ENCODE results near the gene R3HDM4. TPM values are rescaled to one million over a fixed set of nuclear protein-coding genes. Genes with fewer than 3 reads are reported as not detected.

The R3HDM4 gene
- total and polyA plus RNA-seq, 9 of the 15 experiments (the other 6 are each of a cell fraction or from before 2014, with no cell fraction given): 3.2 to 154 (median 59.0) TPM

GRCh38 chr19:958967-959855 lies 46.2 kb upstream of the R3HDM4 start (continued):
- TF ChIP-seq CREB1 (IDR thresholded peaks at IDR 0.05): peak; percentile 79
- TF ChIP-seq CREB1 (CRISPR knock-in tag; IDR thresholded peaks at IDR 0.05): peak; percentile 67; the same call in 1 of the 2 replicates
- TF ChIP-seq ELF4 (CRISPR knock-in tag; IDR thresholded peaks at IDR 0.05): 0 out of 2 replicates have a peak, but pooled peaks have one; percentile 32
- TF ChIP-seq XRCC4 (IDR thresholded peaks at IDR 0.05; ENCODE audit: extremely low read depth, insufficient read depth, insufficient read length): no peak
- no peak for TF ChIP-seq ZNF584 (CRISPR knock-in tag; IDR thresholded peaks at IDR 0.05; ENCODE audit: low read depth)
- TF ChIP-seq ATF6 (CRISPR knock-in tag; IDR thresholded peaks at IDR 0.05): no peak
- no peak for TF ChIP-seq CTCF (IDR thresholded peaks at IDR 0.05 in 2 of 3, conservative IDR thresholded peaks at IDR 0.05 in 1 of 3; ENCODE audit: insufficient read depth in 2 of 3, low read depth in 1 of 3, low read length in 3 of 3)
- TF ChIP-seq CUX1 (CRISPR knock-in tag; IDR thresholded peaks at IDR 0.05): no peak
- TF ChIP-seq PHB (CRISPR knock-in tag; IDR thresholded peaks at IDR 0.05): no peak
- TF ChIP-seq CREBBP (IDR thresholded peaks at IDR 0.05; ENCODE audit: low read depth, low read length): no peak
- TF ChIP-seq SMARCC2 (IDR thresholded peaks at IDR 0.05; ENCODE audit: low read depth): peak; percentile 62; the same call in 1 of the 2 replicates
- 0 out of 2 replicates have a peak, but pooled peaks have one; percentile 22 for TF ChIP-seq MTA2 (IDR thresholded peaks at IDR 0.05; ENCODE audit: low read depth)
- no peak for TF ChIP-seq NFATC3 (IDR thresholded peaks at IDR 0.05)
- peak; percentile 82 for TF ChIP-seq SMAD4 (CRISPR knock-in tag; conservative IDR thresholded peaks at IDR 0.05)
- TF ChIP-seq STAG1 (CRISPR knock-in tag; IDR thresholded peaks at IDR 0.05; ENCODE audit: borderline replicate concordance): no peak
- TF ChIP-seq ZNF766 (CRISPR knock-in tag; conservative IDR thresholded peaks at IDR 0.05): 0 out of 2 replicates have a peak, but pooled peaks have one; percentile 34
- no peak for TF ChIP-seq HMGN3 (IDR thresholded peaks at IDR 0.05; ENCODE audit: borderline replicate concordance, extremely low read depth, insufficient read length, low read depth, low read length)
- peak; percentile 96 for TF ChIP-seq PHF21A (IDR thresholded peaks at IDR 0.05; ENCODE audit: borderline replicate concordance, low read depth)
- TF ChIP-seq GATAD2B (IDR thresholded peaks at IDR 0.05; ENCODE audit: borderline replicate concordance): peak; percentile 35; the same call in 1 of the 2 replicates

Data from K562 (cell line).